SJCRH30 (cell line): ENCODE results near the gene ALG12. TPM values are rescaled to one million over a fixed set of nuclear protein-coding genes. Genes with fewer than 3 reads are reported as not detected.
"Not testable (repeated sequence)": the region's sequence is repeated elsewhere in the genome, so short reads cannot be mapped to it uniquely, and the experiment has no call there.

ENCODE experiments used
- DNase-seq, 2 experiments: peaks; one replicate each; pipeline ENCODE4 v3.0.0-alpha.2; 2015 to 2020
- H3K27ac ChIP-seq: fragments of 250-450 bp; sonication (Bioruptor Pico); 2 replicates; pipeline ENCODE4 v1.5.1; 2020; ENCODE audit warnings: mild to moderate bottlenecking, moderate library complexity
- H3K27me3 ChIP-seq: fragments of 250-450 bp; sonication (Bioruptor Pico); 2 replicates; pipeline ENCODE4 v1.5.1; 2020; ENCODE audit warnings: mild to moderate bottlenecking, moderate library complexity
- H3K36me3 ChIP-seq: fragments of 250-450 bp; sonication (Bioruptor Pico); 2 replicates; pipeline ENCODE4 v1.5.1; 2020; ENCODE audit warnings: mild to moderate bottlenecking, moderate library complexity
- H3K4me1 ChIP-seq: fragments of 250-450 bp; sonication (Bioruptor Pico); 2 replicates; pipeline ENCODE4 v1.5.1; 2020; ENCODE audit warnings: mild to moderate bottlenecking, moderate library complexity
- H3K4me3 ChIP-seq: fragments of 250-450 bp; sonication (Bioruptor Pico); 2 replicates; pipeline ENCODE4 v1.5.1; 2020; ENCODE audit warnings: mild to moderate bottlenecking, moderate library complexity
- H3K9me3 ChIP-seq: fragments of 250-450 bp; sonication (Bioruptor Pico); replicated peaks from 2 replicates; pipeline ENCODE4 v1.5.1; 2020; ENCODE audit warnings: mild to moderate bottlenecking, moderate library complexity
- total RNA-seq: library from RNA; depleted of rRNA; stranded (reverse); fragments of >200 nt; shearing (Covaris generic); gene quantifications from 2 replicates; pipeline ENCODE4 v1.2.3, GENCODE V29; 2014

Gene ALG12
- total RNA-seq, 1 experiment from 2014 or later: 24.3 TPM

- Histone ChIP-seq H3K9me3 (no peaks in the 10 kb centered on the region), H3K4me1 (peaks cover 74% of the 10 kb centered on the region), H3K4me3 (no peak overlapping the region), H3K27me3 (no peaks in the 10 kb centered on the region), H3K36me3 (no peaks in the 10 kb centered on the region), H3K27ac (no peak overlapping the region)
- DNase-seq: no peak
Observed at GRCh38 chr22:49953027-49953679, 34.9 kb upstream of the ALG12 start.

DNA sequence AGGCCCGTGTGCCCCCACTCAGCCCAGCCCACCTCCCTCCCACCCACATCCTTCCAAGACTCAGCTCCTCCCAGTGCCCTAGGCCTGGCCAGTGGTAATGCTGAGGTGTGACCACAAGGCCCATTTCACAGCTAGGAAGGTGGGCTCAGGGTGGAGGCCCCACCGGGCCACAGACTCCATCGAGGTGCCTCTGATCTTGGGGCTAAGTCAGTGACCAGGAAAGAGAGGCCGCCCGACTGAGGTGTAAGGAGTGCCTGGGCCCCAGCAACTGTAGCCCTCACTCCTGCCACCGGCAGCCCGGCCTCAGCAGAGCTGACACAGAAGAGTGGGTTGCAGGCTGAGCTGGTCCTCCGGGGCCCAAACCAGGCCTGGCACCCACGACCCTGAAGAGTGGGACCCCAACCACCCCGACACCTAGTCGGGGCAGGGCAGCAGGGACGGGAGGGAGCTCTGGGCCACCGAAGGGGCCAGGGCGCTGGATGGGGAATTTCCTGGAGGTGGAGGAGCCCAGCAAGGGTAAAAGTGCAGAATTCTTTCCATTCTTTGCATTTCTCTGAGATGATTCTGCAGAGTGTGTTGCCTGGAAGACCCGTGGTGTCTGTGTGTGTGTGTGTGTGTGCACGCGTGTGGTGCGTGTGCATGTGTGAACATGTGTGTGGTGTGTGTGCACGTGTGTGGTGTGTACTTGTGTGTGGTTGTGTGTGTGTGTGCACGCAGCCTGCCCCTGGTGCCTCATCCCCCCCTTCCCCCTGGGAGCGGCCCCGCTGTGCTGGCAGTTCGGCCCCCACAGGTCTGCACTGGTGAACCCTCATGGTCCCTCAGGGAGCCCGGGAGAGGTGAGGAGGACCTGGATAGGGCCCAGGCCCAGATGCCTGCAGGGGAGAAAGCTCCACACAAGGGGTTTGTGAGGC is 34.0 kb upstream of the ALG12 start:
- Histone ChIP-seq H3K27me3 (no peaks in the 10 kb centered on the region), H3K4me3 (no peak overlapping the region), H3K9me3 (no peaks in the 10 kb centered on the region), H3K36me3 (no peaks in the 10 kb centered on the region), H3K4me1 (peaks cover 81% of the 10 kb centered on the region), H3K27ac (peak overlapping the region; percentile 24; the same call in 1 of the 2 replicates)
- no peak for DNase-seq

DNA sequence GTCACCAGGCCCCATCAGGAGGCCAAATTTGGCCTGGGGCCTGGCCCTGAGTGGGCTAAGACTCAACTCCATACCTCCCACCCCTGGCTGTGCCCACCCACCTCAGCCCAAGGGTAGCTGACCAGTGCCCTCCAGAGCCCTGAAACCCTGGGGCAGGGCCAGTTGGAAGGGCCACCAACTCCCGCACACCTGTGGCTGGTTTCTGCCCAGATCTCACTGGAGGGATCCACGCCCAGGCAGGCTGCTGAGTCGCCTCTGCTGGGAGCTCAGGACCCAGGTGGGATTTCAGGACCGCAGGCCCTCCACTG is 33.4 kb upstream of the ALG12 start:
- DNase-seq: no peak
- no peak overlapping the region for H3K4me3 ChIP-seq
- H3K36me3 ChIP-seq: no peaks in the 10 kb centered on the region
- H3K27ac ChIP-seq: no peak overlapping the region; the same call in 1 of the 2 replicates
- no peaks in the 10 kb centered on the region for H3K9me3 ChIP-seq
- H3K27me3 ChIP-seq: no peaks in the 10 kb centered on the region
- H3K4me1 ChIP-seq: peaks cover 81% of the 10 kb centered on the region

DNA sequence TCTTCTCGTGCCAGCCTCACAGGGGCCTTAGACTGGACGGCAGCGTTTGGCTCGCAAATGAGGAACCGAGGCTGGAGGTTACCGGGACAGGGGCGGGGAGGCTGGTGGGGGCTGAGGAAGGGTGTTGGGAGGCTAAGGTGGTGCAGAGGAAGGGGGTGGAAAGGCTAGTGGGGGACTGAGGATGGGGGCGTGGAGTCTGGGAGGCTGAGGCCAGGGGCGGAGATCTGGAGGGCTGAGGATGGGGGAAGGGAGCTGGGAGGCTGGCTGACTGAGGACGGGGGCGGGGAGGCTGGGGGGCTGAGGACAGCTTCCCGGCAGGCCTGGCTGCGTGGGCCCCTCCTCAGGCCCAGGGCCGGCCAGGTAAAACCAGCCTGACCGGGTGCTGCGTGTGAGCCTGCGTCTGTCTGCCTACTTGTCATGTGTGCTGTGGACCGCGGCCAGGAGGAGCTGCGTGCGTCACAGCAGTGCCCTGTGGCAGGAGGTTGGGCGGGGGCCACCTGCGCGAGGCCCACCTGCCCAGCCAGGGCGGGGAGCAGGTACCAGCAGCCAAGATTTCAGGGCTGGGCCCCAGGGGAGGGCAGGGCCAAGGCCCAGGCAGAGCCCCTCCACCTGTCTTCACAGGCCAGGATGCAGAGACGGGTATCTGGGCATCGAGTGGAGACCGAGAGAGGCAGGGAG is 32.9 kb upstream of the ALG12 start:
- Histone ChIP-seq H3K36me3 (no peaks in the 10 kb centered on the region), H3K27me3 (no peaks in the 10 kb centered on the region), H3K4me3 (no peak overlapping the region), H3K4me1 (peaks cover 83% of the 10 kb centered on the region), H3K9me3 (no peaks in the 10 kb centered on the region), H3K27ac (no peak overlapping the region)
- DNase-seq: no peak

DNA sequence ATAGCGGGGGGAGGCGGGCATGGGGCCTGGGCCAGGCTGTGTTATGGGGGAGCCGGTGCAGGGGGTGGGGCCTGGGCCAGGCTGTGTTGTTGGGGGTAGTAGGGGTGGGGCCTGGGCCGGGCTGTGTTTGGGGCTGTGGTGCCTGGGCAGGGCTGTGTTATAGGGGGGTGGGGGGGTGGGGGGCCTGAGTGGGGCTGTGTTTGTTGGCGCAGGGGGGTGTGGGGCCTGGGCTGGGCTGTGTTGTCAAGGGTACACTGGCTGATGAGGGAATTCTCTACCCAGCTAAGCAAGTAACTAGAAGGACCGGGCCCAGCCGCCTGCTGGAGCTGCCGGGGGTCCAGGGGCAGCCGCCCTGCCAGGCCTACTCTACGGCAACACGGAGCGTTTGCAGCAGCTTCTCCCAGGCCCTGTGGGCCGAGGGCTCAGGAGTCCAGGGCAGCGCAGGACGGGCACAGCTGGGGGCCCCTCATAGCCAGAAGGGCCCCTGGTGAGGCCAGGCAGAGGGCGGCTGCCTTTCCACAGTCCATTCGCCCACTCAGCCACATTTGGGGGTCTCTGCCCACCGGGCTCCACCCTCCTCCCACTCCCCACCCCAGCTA is 32.3 kb upstream of the ALG12 start:
- H3K9me3 ChIP-seq: no peaks in the 10 kb centered on the region
- no peak overlapping the region for H3K27ac ChIP-seq
- H3K27me3 ChIP-seq: no peaks in the 10 kb centered on the region
- H3K4me1 ChIP-seq: peaks cover 82% of the 10 kb centered on the region
- DNase-seq: no peak
- H3K4me3 ChIP-seq: no peak overlapping the region
- H3K36me3 ChIP-seq: no peaks in the 10 kb centered on the region

GRCh38 chr22:49949914-49950292 is 31.7 kb upstream of the ALG12 start:
- DNase-seq: no peak
- H3K36me3 ChIP-seq: no peaks in the 10 kb centered on the region
- H3K9me3 ChIP-seq: no peaks in the 10 kb centered on the region
- H3K4me3 ChIP-seq: peak overlapping the region; percentile 12
- H3K27ac ChIP-seq: peak overlapping the region; percentile 57
- no peaks in the 10 kb centered on the region for H3K27me3 ChIP-seq
- peaks cover 76% of the 10 kb centered on the region for H3K4me1 ChIP-seq

DNA sequence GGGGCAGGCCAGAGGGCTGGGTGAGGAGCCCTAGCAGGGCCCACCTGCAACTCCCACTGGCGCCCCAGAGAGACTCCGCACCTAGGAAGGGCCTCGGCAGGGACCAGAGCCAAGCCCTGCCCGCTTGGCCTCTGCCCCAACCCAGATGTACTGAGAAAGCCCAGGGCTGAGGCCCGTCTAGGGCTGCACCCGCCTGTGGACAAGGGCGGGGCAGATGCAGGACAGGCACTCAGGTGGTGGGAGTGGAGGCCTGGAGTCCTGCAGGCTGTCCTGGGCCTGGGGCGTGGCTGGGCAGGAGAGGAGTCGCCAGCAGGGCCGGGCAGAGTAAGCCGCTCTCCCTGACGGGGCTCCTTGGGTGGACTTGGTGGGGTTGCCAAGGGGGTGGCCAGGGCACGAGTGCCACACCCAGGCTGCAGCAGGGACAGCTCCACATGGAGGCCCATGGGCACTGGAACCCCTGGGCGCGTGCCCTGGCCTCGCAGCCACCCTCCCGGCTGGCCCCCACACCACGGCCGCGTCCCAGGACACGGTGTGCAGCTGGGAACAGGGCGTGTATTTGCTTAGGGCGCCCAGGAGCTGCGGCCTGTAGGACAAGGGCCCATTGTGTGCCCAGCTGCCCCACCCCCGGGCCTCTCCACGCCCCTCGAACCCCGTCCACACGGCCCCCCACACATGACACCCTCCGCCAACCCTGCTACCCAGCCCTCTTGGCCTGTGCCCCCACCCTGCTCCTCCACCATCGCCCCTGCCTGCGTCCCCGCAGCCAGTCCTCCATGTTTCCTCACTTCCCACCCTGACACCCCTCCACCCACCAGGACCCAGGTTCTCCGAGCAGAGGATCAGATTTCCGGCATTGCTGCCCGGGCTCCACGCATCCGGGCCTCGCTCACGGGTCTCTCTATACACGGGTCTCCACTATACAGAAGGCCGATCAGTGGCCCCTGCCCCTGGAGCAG is 31.0 kb upstream of the ALG12 start:
- H3K27me3 ChIP-seq: no peaks in the 10 kb centered on the region
- DNase-seq: peak; percentile 75 to 81
- H3K9me3 ChIP-seq: no peaks in the 10 kb centered on the region
- peak overlapping the region; percentile 57 for H3K27ac ChIP-seq
- peak overlapping the region; percentile 12 for H3K4me3 ChIP-seq
- no peaks in the 10 kb centered on the region for H3K36me3 ChIP-seq
- H3K4me1 ChIP-seq: peaks cover 69% of the 10 kb centered on the region

- Histone ChIP-seq H3K4me1 (peaks cover 62% of the 10 kb centered on the region), H3K27ac (peak overlapping the region; percentile 57), H3K27me3 (no peaks in the 10 kb centered on the region), H3K9me3 (no peaks in the 10 kb centered on the region), H3K4me3 (no peak overlapping the region), H3K36me3 (no peaks in the 10 kb centered on the region)
- no peak for DNase-seq
Observed at GRCh38 chr22:49948116-49948957, 30.1 kb upstream of the ALG12 start.

DNA sequence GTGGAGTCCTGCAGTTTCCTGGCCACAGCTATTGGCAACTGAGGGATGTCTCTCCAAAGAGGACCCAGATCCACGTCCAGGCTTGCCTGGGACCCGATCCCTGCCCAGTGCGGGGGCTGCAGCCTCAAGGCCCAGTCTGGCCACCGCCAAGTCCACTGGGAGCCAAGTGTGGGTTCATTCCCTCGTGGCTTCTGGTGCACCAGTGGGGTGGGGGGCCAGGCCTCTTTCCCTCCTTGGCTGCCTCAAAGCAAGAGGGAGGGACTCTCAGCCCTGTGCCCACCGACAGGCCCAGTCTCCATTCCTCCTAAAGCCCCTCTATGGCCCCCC is 29.0 kb upstream of the ALG12 start:
- Histone ChIP-seq H3K27ac (peak overlapping the region; percentile 55), H3K4me1 (peaks cover 55% of the 10 kb centered on the region), H3K9me3 (no peaks in the 10 kb centered on the region; the same call in 1 of the 2 replicates), H3K4me3 (no peak overlapping the region), H3K36me3 (no peaks in the 10 kb centered on the region), H3K27me3 (no peaks in the 10 kb centered on the region)
- DNase-seq: no peak

- DNase-seq: peak; percentile 87
- Histone ChIP-seq H3K27me3 (no peaks in the 10 kb centered on the region), H3K4me3 (peak overlapping the region; percentile 7; the same call in 1 of the 2 replicates), H3K4me1 (peaks cover 50% of the 10 kb centered on the region), H3K9me3 (no peaks in the 10 kb centered on the region; the same call in 1 of the 2 replicates), H3K36me3 (no peaks in the 10 kb centered on the region), H3K27ac (peak overlapping the region; percentile 55)
Observed at GRCh38 chr22:49946612-49947295, 28.5 kb upstream of the ALG12 start.

- H3K4me1 ChIP-seq: peaks cover 48% of the 10 kb centered on the region
- not testable (repeated sequence) for H3K9me3 ChIP-seq, H3K27ac ChIP-seq, H3K4me3 ChIP-seq, H3K36me3 ChIP-seq, H3K27me3 ChIP-seq
- peak; percentile 74 to 84 for DNase-seq
Observed at GRCh38 chr22:49945042-49945794, 27.0 kb upstream of the ALG12 start.

- no peak overlapping the region for H3K4me3 ChIP-seq
- DNase-seq: no peak
- H3K27ac ChIP-seq: no peak overlapping the region
- no peaks in the 10 kb centered on the region; the same call in 1 of the 2 replicates for H3K9me3 ChIP-seq
- no peaks in the 10 kb centered on the region for H3K27me3 ChIP-seq
- peaks cover 47% of the 10 kb centered on the region for H3K4me1 ChIP-seq
- H3K36me3 ChIP-seq: no peaks in the 10 kb centered on the region
Observed at GRCh38 chr22:49944399-49944891, 26.2 kb upstream of the ALG12 start.
